ENCODE data around the gene CASP6.

CASP6 gene

DNA sequence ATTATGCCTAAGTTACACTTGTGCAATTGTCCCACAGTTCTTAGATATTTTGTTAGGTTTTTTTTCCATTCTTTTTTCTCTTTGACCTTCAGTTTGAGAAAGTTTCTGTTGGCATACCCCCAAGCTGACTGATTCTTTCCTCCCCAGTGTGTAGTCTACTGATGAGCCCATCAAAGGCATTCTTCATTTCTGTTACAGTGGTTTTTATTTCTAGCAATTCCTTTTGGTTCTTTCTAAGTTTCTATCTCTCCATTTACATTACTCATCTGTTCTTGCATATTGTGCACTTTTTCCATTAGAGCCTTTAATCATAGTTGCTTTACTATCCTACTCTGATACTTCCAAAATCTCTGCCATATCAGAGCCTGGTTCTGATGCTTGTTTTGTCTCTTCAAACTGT lies 31.9 kb downstream of the CASP6 start:
- DNase-seq (ENCODE audit: low read depth in 2 of 2) = no peak

DNA sequence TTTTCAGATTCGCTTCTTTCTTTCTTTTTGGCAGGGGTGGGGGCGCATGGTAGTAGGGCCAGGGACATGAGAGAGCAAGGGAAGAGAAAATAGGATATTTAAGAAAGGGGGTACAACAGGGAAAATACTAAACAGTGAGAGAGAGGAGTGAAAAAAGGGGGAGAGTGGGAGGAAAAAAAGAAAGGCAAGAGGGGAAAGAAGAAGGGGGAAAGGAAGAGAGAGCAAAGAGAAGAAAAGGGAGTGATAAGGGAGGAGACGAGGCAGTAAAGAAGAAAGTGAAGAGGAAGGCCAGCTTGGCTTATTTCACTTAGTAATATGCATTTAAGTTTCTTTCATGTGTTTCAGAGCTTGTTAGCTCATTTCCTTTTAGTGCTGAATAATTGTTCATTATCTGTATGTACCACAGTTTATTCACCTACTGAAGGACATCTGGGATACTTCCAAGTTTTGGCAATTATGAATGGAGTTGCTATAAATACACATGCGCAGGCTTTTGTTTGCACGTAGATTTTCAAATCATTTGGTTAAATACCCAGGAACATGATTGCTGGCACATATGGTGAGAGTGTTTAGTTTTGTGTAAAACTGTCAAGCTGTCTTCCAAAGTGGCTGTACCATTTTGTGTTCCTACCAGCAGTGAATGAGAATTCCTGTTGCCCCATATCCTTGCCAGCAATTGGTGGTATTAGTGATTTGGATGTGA lies 37.3 kb downstream of the CASP6 start:
- DNase-seq (ENCODE audit: low read depth in 2 of 2) = no peak

DNA sequence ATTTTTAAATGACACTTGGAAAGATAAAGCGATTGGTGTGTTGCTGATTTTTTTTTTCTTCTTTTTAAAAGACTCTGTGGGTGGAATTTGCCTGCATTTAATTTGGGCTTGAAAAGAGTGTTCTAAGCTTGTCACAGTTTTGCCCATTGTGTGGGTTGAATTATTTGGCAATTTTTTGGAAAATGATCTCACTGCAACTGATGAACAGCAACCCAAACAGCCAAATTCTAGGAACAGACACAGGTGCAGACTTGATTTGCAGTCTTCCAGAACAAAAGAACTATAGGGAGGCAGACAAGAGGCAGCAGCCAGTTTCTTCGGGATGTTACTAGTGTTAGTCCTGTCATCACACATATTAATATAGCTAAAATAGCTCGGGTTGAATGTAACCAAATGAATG lies 40.5 kb downstream of the CASP6 start:
- no peak for DNase-seq (ENCODE audit: low read depth in 2 of 2)

DNA sequence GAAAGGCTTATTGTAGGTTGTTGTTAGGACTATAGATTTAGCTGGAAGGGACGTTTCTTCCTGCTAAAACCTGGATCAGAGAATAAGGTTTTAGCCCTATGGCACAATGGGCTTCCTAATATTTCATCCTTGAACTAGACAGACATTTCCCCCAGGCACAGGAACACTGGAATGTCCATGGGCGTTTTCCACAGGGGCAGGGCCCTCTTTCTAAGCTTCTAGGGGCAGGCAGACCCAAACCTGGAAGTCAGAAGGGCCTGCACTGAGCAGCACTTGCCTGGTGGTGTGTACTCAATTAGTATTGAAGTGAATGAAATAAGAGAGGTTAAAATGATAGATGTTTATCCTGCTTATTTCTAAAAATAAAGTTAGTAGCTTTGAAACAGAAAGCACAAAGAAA lies 41.1 kb downstream of the CASP6 start:
- DNase-seq (ENCODE audit: low read depth in 2 of 2) = no peak

DNA sequence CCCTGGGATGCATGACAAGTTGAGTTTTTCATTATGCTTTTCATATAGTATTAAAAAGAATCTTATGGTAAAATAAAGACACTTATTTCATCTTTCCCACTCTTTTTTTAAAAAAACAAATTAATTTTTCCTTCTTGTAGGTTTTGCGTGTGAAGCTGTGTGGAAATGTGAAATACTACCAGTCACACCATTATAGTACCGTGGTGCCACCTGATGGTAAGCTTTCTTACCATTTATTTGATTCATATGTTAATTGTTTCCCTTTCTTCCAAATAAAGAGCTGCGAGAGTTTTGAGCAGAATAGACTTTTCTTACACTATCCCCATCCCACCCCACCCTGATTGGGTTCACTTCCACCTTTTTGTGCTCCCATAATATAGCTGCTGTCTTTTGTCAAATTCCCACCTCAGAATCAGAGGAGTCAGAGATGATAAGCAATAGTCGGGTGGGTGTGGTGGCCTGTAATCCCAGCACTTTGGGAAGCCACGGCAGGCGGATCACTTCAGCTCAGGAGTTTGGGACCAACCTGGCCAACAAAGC lies 44.3 kb downstream of the CASP6 start:
- DNase-seq (ENCODE audit: low read depth in 2 of 2) = no peak

DNA sequence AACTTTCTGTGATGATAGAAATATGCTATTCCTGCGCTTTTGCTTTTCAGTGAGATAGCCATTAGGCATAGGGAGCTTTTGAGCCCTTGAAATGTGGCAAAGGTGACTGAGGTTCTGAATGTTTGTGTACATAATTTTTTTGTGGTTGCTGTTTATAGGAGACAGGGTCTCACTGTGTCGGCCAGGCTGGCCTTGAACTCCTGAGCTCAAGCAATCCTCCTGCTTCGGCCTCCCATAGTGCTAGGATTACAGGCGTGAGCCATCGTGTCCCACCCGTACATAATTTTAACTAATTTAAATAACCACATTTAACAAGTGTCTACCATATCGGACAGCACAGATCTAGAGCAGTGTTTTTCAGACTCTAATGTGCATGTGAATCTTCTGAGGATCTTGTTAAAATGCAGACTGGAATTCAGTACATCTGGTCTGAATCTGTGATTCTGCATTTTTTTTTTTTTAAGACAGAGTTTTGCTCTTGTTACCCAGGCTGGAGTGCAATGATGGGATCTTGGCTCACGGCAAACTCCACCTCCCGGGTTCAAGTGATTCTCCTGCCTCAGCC lies 45.3 kb downstream of the CASP6 start:
- DNase-seq (ENCODE audit: low read depth in 2 of 2) = no peak

DNA sequence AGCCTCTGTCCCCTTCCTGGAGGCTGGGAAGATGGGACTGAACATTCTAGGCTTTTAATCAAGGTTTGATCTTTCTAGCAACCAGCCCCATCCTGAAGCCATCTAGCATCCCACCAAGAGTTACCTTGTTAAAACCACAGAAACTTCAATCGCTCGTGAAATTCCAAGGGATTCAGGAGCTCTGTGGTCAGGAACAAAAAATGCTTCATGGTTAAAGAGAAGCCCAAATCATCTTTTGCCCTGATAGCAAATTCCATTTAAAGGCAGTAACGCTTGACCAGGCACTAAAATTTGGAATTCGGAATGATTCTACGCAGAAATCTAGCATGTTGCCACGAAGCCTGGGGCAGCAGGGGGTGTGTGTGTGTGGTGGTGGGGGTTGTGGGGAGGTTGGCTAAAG lies 47.8 kb downstream of the CASP6 start:
- no peak for DNase-seq (ENCODE audit: low read depth in 2 of 2)

DNA sequence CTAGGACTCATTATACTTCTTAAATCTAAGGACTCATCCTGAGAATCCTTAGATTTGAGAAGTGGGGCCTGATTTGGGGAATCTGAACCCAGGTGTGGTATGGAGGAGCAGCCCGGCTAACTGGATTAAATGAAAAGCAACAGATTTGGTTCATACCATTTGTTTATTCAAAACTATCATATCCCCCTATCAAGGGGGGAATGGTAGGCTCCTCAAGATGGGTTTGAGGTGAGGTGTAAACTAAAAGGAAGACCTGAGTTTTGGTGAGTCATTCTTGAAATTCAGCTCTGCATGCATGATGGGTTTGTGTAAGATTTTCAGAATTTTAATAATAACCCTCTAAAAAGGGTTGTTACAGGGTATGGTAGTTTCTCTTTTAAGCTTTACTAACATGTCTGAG lies 53.4 kb downstream of the CASP6 start:
- DNase-seq (ENCODE audit: low read depth in 2 of 2) = no peak

DNA sequence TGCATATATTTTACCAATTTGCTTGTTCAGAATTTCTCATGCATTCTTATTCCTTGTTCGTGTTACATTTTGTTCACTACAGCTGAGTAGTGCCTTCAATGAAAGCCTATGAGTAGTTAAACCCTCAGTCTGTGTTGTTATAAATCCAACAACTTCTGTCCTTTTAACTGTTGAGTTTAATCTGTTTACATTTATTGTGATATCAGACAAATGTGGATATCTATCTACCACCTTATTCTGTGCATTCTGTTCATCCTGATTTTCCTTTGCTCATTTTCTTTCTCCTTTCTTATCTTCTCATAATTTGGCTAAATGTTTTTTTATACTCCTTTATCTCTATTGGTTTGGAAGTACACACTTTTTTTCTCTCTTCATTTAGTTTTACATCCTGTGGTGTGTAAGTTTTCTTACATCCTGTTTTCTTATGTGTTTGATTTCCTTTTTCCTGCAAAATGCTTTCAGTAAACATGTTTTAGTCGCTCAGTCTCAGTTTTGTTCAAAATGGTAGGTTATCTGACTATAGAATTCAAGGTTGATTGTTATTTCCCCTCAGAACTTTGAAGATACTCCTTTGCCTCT lies 54.2 kb downstream of the CASP6 start:
- DNase-seq (ENCODE audit: low read depth in 2 of 2) = no peak

DNA sequence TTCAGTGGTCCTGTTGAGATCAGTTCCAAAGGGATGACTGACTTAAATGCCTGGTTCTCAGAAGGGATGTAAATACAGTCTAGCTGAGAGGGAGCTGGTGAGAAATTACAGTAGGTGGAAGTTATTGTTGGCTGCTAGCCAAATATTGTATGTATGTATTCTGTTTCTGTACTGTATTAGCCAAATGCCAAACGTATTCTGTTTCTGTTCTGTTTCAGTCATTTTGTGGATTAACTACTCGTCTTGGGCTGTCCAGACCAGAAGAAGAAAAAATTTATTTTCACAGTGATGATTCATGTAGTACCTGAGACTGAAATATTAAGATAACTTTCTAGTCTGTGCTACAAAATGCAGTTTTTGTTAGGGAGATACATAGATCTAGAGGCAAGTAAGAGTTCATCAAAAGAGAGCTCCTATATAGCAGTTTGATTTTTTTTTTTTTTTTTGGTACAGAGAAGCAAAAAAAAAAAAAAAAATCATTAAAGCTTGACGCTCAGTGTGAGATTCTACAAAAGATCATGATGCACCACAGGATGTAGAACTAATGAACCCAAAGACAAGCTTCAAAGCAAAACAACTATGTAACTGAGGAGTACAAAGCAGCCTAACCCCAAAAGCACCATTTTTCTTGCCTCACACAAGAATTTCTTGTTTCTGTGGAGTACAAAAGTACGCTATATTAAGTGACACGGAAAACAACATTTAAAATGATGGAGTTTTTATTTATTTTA lies 54.8 kb downstream of the CASP6 start:
- DNase-seq (ENCODE audit: low read depth in 2 of 2) = no peak

DNA sequence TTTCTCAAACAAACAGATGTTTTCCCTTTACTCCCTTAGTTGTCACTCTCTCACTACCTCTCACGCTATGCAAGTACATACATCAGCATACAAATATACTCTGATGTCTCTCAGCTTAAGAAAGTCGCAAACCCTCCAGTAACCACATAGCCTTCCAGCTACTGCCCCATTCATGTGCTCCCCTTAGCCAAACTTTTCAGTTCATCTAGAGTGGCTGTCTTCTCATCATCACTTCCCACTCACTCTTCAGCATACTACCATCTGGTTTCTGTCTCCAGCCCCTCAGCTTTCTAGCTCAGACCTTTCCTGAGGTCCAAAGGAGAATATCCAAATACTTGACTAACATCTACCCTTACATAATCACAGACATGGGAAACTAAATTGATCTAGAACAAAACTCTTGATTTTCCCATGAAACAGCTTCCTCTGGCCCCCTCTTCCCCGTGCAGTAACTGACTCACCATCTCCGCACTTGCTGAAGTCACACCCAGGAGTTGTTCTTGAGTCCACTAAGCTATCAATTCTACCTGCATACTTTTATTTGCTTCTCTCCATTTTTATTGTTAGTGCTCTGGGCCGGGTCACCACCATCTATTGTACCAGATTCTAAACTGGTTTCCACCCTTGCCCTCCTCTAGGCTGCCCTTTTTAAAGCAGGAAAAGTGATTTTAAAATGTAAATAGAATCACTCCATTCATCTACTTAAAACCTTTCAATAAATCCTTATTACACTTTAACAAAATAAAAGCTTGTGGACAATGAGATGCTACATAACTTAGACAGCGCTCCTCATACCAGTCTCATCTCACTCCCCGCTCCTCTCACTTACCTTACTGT lies 57.2 kb downstream of the CASP6 start:
- no peak for DNase-seq (ENCODE audit: low read depth in 2 of 2)

DNA sequence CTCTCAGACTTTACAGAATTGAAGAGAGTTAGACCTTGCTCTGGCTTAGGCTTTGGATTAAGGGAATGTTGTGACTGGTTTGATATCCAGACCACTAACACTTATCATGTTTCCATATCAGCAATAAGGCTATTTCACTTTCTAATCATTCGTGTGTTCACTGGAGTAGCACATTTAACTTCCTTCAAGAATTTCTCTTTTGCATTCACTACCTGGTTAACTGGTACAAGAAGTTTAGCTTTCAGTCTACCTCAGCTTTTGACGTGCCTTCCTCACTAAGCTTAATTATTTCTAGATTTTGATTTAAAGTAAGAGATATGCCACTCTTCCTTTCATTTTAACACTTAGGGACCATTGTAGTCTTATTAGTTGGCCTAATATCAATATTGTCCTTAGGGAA lies 62.6 kb downstream of the CASP6 start:
- no peak for DNase-seq (ENCODE audit: low read depth in 2 of 2)

All from activated CD8-positive, alpha-beta memory T cell treated with anti-CD3 and anti-CD28 coated beads for 4 hours (primary cell).